HG02571 (cell line): ENCODE results near the gene UBE2QL1.

Source experiments
- ATAC-seq: cut with Tn5 transposase; IDR thresholded peaks from one replicate; pipeline ENCODE4 v1.9.1; 2021; ENCODE audit warnings: mild to moderate bottlenecking, moderate library complexity; ENCODE audit not compliant: unreplicated experiment

UBE2QL1 gene

GRCh38 chr5:6473284-6473683 is 24.6 kb downstream of the UBE2QL1 start:
- no peak for ATAC-seq

- no peak for ATAC-seq
Observed at GRCh38 chr5:6475626-6476312, 27.1 kb downstream of the UBE2QL1 start.

- no peak for ATAC-seq
Observed at GRCh38 chr5:6476313-6476661, 27.6 kb downstream of the UBE2QL1 start.

GRCh38 chr5:6478793-6479192 is 30.1 kb downstream of the UBE2QL1 start:
- ATAC-seq: no peak

- peak; percentile 44 for ATAC-seq
Observed at GRCh38 chr5:6480133-6481051, 31.7 kb downstream of the UBE2QL1 start.

- no peak for ATAC-seq
Observed at GRCh38 chr5:6482735-6483134, 34.1 kb downstream of the UBE2QL1 start.

- peak; percentile 84 for ATAC-seq
Observed at GRCh38 chr5:6483880-6484382, 35.3 kb downstream of the UBE2QL1 start.

- ATAC-seq: no peak
Observed at GRCh38 chr5:6484446-6484845, 35.8 kb downstream of the UBE2QL1 start.

GRCh38 chr5:6484899-6485298 is 36.2 kb downstream of the UBE2QL1 start:
- ATAC-seq: no peak

- ATAC-seq: no peak
Observed at GRCh38 chr5:6485441-6485840, 36.8 kb downstream of the UBE2QL1 start.

- no peak for ATAC-seq
Observed at GRCh38 chr5:6486074-6486473, 37.4 kb downstream of the UBE2QL1 start.

- no peak for ATAC-seq
Observed at GRCh38 chr5:6487081-6487480, 38.4 kb downstream of the UBE2QL1 start.

- ATAC-seq: no peak
Observed at GRCh38 chr5:6488021-6488420, 39.4 kb downstream of the UBE2QL1 start.

- no peak for ATAC-seq
Observed at GRCh38 chr5:6489643-6490185, 41.1 kb downstream of the UBE2QL1 start.

- ATAC-seq: no peak
Observed at GRCh38 chr5:6490246-6490645, 41.6 kb downstream of the UBE2QL1 start.

- ATAC-seq: no peak
Observed at GRCh38 chr5:6490693-6491092, 42.0 kb downstream of the UBE2QL1 start.

GRCh38 chr5:6491196-6491918 is 42.7 kb downstream of the UBE2QL1 start:
- ATAC-seq: no peak

GRCh38 chr5:6491919-6492290 is 43.2 kb downstream of the UBE2QL1 start:
- no peak for ATAC-seq

GRCh38 chr5:6492934-6493333 is 44.3 kb downstream of the UBE2QL1 start:
- ATAC-seq: no peak

GRCh38 chr5:6493681-6494454 is 45.2 kb downstream of the UBE2QL1 start:
- peak; percentile 46 for ATAC-seq
